Uterus (tissue), 2 donors: ENCODE measurements around the gene IGLL1.

Experiments used
- POLR2A ChIP-seq, 2 donors: fragments of 450-650 bp; IDR thresholded peaks; one replicate each; pipeline ENCODE4 v1.6.1; 2016; ENCODE audit warnings: antibody characterized with exemption in 2 of 2, mild to moderate bottlenecking in 1 of 2, moderate library complexity in 1 of 2
- TF ChIP-seq, protein P1 (sequence below), 4 experiments: fragments of 200-600 bp in 2 of 4; fragments of 450-650 bp in 2 of 4; sonication (generic) in 2 of 4; IDR thresholded peaks; one replicate each; pipeline ENCODE4 v1.5.1; 2016 to 2019; ENCODE audit warnings: antibody characterized with exemption in 4 of 4, mild to moderate bottlenecking in 2 of 4, moderate library complexity in 1 of 4

DNA sequence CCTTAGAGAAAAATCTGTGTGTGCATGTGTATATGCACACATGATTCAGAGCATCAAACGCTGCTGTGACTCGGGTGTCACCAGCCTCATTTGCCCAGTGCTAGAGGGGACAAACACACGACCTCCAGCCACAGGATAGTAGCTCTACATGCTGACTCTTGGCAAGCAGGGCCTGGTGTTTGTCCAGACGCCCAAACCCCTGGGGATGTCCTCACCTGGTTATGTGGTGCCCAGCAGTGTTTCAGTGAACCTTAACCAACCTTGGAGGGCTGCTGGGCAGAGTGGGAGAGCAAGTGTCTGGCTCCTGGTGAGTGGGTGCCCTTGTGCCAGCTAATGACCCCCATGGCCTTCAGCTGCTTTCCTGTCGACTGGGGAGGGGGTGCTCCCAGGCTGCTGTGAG is 26.7 kb downstream of the IGLL1 start:
- TF ChIP-seq, protein P1, sequence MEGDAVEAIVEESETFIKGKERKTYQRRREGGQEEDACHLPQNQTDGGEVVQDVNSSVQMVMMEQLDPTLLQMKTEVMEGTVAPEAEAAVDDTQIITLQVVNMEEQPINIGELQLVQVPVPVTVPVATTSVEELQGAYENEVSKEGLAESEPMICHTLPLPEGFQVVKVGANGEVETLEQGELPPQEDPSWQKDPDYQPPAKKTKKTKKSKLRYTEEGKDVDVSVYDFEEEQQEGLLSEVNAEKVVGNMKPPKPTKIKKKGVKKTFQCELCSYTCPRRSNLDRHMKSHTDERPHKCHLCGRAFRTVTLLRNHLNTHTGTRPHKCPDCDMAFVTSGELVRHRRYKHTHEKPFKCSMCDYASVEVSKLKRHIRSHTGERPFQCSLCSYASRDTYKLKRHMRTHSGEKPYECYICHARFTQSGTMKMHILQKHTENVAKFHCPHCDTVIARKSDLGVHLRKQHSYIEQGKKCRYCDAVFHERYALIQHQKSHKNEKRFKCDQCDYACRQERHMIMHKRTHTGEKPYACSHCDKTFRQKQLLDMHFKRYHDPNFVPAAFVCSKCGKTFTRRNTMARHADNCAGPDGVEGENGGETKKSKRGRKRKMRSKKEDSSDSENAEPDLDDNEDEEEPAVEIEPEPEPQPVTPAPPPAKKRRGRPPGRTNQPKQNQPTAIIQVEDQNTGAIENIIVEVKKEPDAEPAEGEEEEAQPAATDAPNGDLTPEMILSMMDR (IDR thresholded peaks at IDR 0.05): no peak
- TF ChIP-seq POLR2A (IDR thresholded peaks at IDR 0.05): no peak
